Natural killer cell (primary cell): ENCODE data around the gene VGLL4. TPM values are rescaled to one million over a fixed set of nuclear protein-coding genes. Genes with fewer than 3 reads are reported as not detected.
A peak's percentile ranks its signal among the peaks of the same experiment; 100 is the strongest.

ENCODE experiments used
- ATAC-seq, 3 donors: fragments of 150-1000 bp in 2 of 3; fragments of 200-7000 bp in 1 of 3; cut with Tn5 transposase; 1 replicate in 1 of 3; 2 replicates in 2 of 3; pipeline ENCODE4 v1.10.0; 2021; ENCODE audit warnings: mild to moderate bottlenecking in 2 of 3, moderate library complexity in 2 of 3
- DNase-seq, 2 donors: peaks; one replicate each; pipeline versions ENCODE4 v3.0.0 to v3.0.0-alpha.2; 2013 to 2021; ENCODE audit warnings: mixed read lengths in 1 of 2
- H3K27ac ChIP-seq: one replicate; pipeline ENCODE4 v1.5.1; 2013; ENCODE audit warnings: mild to moderate bottlenecking, low read length
- H3K27me3 ChIP-seq: one replicate; pipeline ENCODE4 v1.6.1; 2013; ENCODE audit warnings: low read length; ENCODE audit not compliant: control insufficient read depth, insufficient read depth
- H3K36me3 ChIP-seq: one replicate; pipeline ENCODE4 v1.6.1; 2013; ENCODE audit warnings: low read length; ENCODE audit not compliant: control insufficient read depth, insufficient read depth
- H3K4me1 ChIP-seq: one replicate; pipeline ENCODE4 v1.6.1; 2013; ENCODE audit warnings: low read length; ENCODE audit not compliant: control insufficient read depth, insufficient read depth
- H3K4me3 ChIP-seq: one replicate; pipeline ENCODE4 v1.5.1; 2013; ENCODE audit warnings: low read length
- H3K9me3 ChIP-seq: one replicate; pipeline ENCODE4 v1.6.1; 2013; ENCODE audit warnings: low read length; ENCODE audit not compliant: control insufficient read depth, insufficient read depth
- H3K27ac Mint-ChIP-seq, 2 donors: one replicate each; pipeline ENCODE4 v1.8.0; 2022; ENCODE audit warnings: mild to moderate bottlenecking in 2 of 2, mixed read lengths in 2 of 2, moderate library complexity in 1 of 2
- H3K27me3 Mint-ChIP-seq, 2 donors: one replicate each; pipeline ENCODE4 v1.8.0; 2022; ENCODE audit warnings: low read depth in 2 of 2, mixed read lengths in 2 of 2
- H3K36me3 Mint-ChIP-seq: one replicate; pipeline ENCODE4 v1.8.0; 2022; ENCODE audit warnings: mixed read lengths
- H3K4me1 Mint-ChIP-seq, 2 donors: one replicate each; pipeline ENCODE4 v1.8.0; 2022; ENCODE audit warnings: mixed read lengths in 2 of 2
- H3K4me3 Mint-ChIP-seq: one replicate; pipeline ENCODE4 v1.8.0; 2022; ENCODE audit warnings: mild to moderate bottlenecking, moderate library complexity, mixed read lengths
- H3K9me3 Mint-ChIP-seq, 2 donors: one replicate each; pipeline ENCODE4 v1.8.0; 2022; ENCODE audit warnings: mixed read lengths in 2 of 2
- CTCF ChIP-seq: fragments of 200-600 bp; IDR thresholded peaks from one replicate; pipeline ENCODE4 v1.8.0; 2022; ENCODE audit warnings: antibody characterized with exemption
- WGBS: methylation state at CpG from one replicate; pipeline ENCODE4 v1.1.7; 2013; ENCODE audit warnings: missing lambda C conversion rate; ENCODE audit not compliant: insufficient coverage; 5-methylcytosine and 5-hydroxymethylcytosine counted together
- intact Hi-C: fragments of 100-400 bp; cut with micrococcal nuclease; formaldehyde crosslinking; loops from one replicate; pipeline ENCODE4 v1.14.2; 2022
- total RNA-seq, 4 donors: library from RNA; stranded (reverse); fragments of 120-200 nt in 1 of 4; gene quantifications; one replicate each; pipeline versions ENCODE4 v1.2.3 to v1.2.4, GENCODE V29; 2013 to 2022

The VGLL4 gene
- total RNA-seq, 3 donors from 2014 or later (not counting 1 experiment from before 2014, with no cell fraction given), result 29.5 to 42.8 (median 34.6) TPM

GRCh38 chr3:11558918-11559815 is 84.5 kb downstream of the VGLL4 start:
- DNase-seq (no peak), ATAC-seq (no peak)
- intact Hi-C loops, result no loop called here
- Histone ChIP-seq H3K27ac (no peak overlapping the region), H3K9me3 (no peaks in the 10 kb centered on the region), H3K27me3 (no peaks in the 10 kb centered on the region), H3K4me3 (no peak overlapping the region), H3K4me1 (no peaks in the 10 kb centered on the region), H3K36me3 (peaks cover 55% of the 10 kb centered on the region)
- H3K9me3 Mint-ChIP-seq, result no peaks in the 10 kb centered on the region
- no peak for TF ChIP-seq CTCF
- peak overlapping the region; percentile 14 to 65 for H3K27ac Mint-ChIP-seq
- no peaks in the 10 kb centered on the region for H3K27me3 Mint-ChIP-seq
- no peak overlapping the region for H3K4me3 Mint-ChIP-seq
- 94% methylated on average over 37 of the region's 37 CpGs for WGBS
- H3K4me1 Mint-ChIP-seq, result peaks cover 12 to 20% of the 10 kb centered on the region in 2 donors
- H3K36me3 Mint-ChIP-seq, result no peaks in the 10 kb centered on the region

GRCh38 chr3:11558411-11558903 is 85.3 kb downstream of the VGLL4 start:
- intact Hi-C loops, result no loop called here
- Mint-ChIP-seq H3K4me1 (peaks cover 9 to 16% of the 10 kb centered on the region in 2 donors), H3K4me3 (no peak overlapping the region), H3K36me3 (no peaks in the 10 kb centered on the region), H3K27ac (peak overlapping the region; percentile 39 to 67), H3K9me3 (no peaks in the 10 kb centered on the region), H3K27me3 (no peaks in the 10 kb centered on the region)
- ATAC-seq (no peak), DNase-seq (no peak)
- Histone ChIP-seq H3K4me1 (no peaks in the 10 kb centered on the region), H3K36me3 (peaks cover 58% of the 10 kb centered on the region), H3K27ac (no peak overlapping the region), H3K4me3 (no peak overlapping the region), H3K9me3 (no peaks in the 10 kb centered on the region), H3K27me3 (no peaks in the 10 kb centered on the region)
- 87% methylated on average over 17 of the region's 17 CpGs for WGBS
- no peak for TF ChIP-seq CTCF

- Histone ChIP-seq H3K9me3 (no peaks in the 10 kb centered on the region), H3K27ac (no peak overlapping the region), H3K27me3 (no peaks in the 10 kb centered on the region), H3K4me1 (no peaks in the 10 kb centered on the region), H3K4me3 (no peak overlapping the region), H3K36me3 (peaks cover 57% of the 10 kb centered on the region)
- no peak for ATAC-seq
- Mint-ChIP-seq H3K27ac (peak overlapping the region; percentile 39 to 67), H3K27me3 (no peaks in the 10 kb centered on the region), H3K9me3 (no peaks in the 10 kb centered on the region), H3K4me3 (no peak overlapping the region), H3K4me1 (peaks cover 8 to 17% of the 10 kb centered on the region in 2 donors), H3K36me3 (no peaks in the 10 kb centered on the region)
- TF ChIP-seq CTCF, result no peak
- WGBS, result 90% methylated on average over 13 of the region's 13 CpGs
- DNase-seq, result no peak
- intact Hi-C loops, result no loop called here
Measured at GRCh38 chr3:11558002-11558401, 85.7 kb downstream of the VGLL4 start.
